T-helper 1 cell treated with Interleukin-12 subunit alpha and Interleukin-12 subunit beta and Interleukin-4 antibody, amounts not matched to agents 30 μg/mL and 1 μg/mL, for 36 hours (primary cell): ENCODE results near the gene FLT3LG.

Source experiments
- H3K27ac Mint-ChIP-seq: one replicate; pipeline ENCODE4 v1.8.0; 2021; ENCODE audit warnings: mild to moderate bottlenecking, mixed read lengths
- H3K27me3 Mint-ChIP-seq: one replicate; pipeline ENCODE4 v1.8.0; 2021; ENCODE audit warnings: low read depth, mixed read lengths
- H3K36me3 Mint-ChIP-seq: one replicate; pipeline ENCODE4 v1.8.0; 2021; ENCODE audit warnings: low read depth, mixed read lengths
- H3K4me1 Mint-ChIP-seq: one replicate; pipeline ENCODE4 v1.8.0; 2021; ENCODE audit warnings: low read depth, mixed read lengths
- H3K4me3 Mint-ChIP-seq: one replicate; pipeline ENCODE4 v1.8.0; 2021; ENCODE audit warnings: mild to moderate bottlenecking, moderate library complexity, mixed read lengths
- H3K9me3 Mint-ChIP-seq: one replicate; pipeline ENCODE4 v1.8.0; 2021; ENCODE audit warnings: mixed read lengths

The FLT3LG gene

GRCh38 chr19:49486232-49486631 lies 12.2 kb downstream of the FLT3LG start:
- Mint-ChIP-seq H3K4me1 (peaks cover 27% of the 10 kb centered on the region), H3K27ac (peak overlapping the region; percentile 74), H3K36me3 (peaks cover 59% of the 10 kb centered on the region), H3K4me3 (no peak overlapping the region), H3K9me3 (no peaks in the 10 kb centered on the region), H3K27me3 (peaks cover 4% of the 10 kb centered on the region)

GRCh38 chr19:49486710-49487276 lies 12.8 kb downstream of the FLT3LG start:
- Mint-ChIP-seq H3K27ac (peak overlapping the region; percentile 92), H3K4me3 (peak overlapping the region; percentile 95), H3K27me3 (peaks cover 4% of the 10 kb centered on the region), H3K4me1 (peaks cover 30% of the 10 kb centered on the region), H3K36me3 (peaks cover 62% of the 10 kb centered on the region), H3K9me3 (no peaks in the 10 kb centered on the region)

GRCh38 chr19:49487277-49488045 lies 13.4 kb downstream of the FLT3LG start, which contains the start of gene RPL13A:
RPL13A (plus strand) TSS chr19:49487608; CDS start chr19:49487630, 22 bp downstream.
- Mint-ChIP-seq H3K27me3 (peaks cover 4% of the 10 kb centered on the region), H3K27ac (peak within 1 kb of the TSS; percentile 92), H3K4me3 (peak within 1 kb of the TSS; percentile 95), H3K4me1 (peaks cover 32% of the 10 kb centered on the region), H3K9me3 (no peaks in the 10 kb centered on the region), H3K36me3 (peaks cover 65% of the 10 kb centered on the region)

GRCh38 chr19:49488046-49488862 lies 14.2 kb downstream of the FLT3LG start:
- H3K27me3 Mint-ChIP-seq, result peaks cover 4% of the 10 kb centered on the region
- H3K4me3 Mint-ChIP-seq, result peak overlapping the region; percentile 95
- peaks cover 70% of the 10 kb centered on the region for H3K36me3 Mint-ChIP-seq
- H3K9me3 Mint-ChIP-seq, result no peaks in the 10 kb centered on the region
- peaks cover 39% of the 10 kb centered on the region for H3K4me1 Mint-ChIP-seq
- peak overlapping the region; percentile 92 for H3K27ac Mint-ChIP-seq

GRCh38 chr19:49488863-49489537 lies 15.0 kb downstream of the FLT3LG start:
- peak overlapping the region; percentile 92 for H3K27ac Mint-ChIP-seq
- H3K4me1 Mint-ChIP-seq, result peaks cover 41% of the 10 kb centered on the region
- H3K4me3 Mint-ChIP-seq, result peak overlapping the region; percentile 95
- no peaks in the 10 kb centered on the region for H3K9me3 Mint-ChIP-seq
- H3K36me3 Mint-ChIP-seq, result peaks cover 71% of the 10 kb centered on the region
- peaks cover 4% of the 10 kb centered on the region for H3K27me3 Mint-ChIP-seq

GRCh38 chr19:49489601-49490167 lies 15.7 kb downstream of the FLT3LG start:
- Mint-ChIP-seq H3K4me3 (peak overlapping the region; percentile 95), H3K27ac (peak overlapping the region; percentile 92), H3K9me3 (no peaks in the 10 kb centered on the region), H3K4me1 (peaks cover 41% of the 10 kb centered on the region), H3K36me3 (peaks cover 71% of the 10 kb centered on the region), H3K27me3 (peaks cover 4% of the 10 kb centered on the region)

GRCh38 chr19:49490287-49491029 lies 16.4 kb downstream of the FLT3LG start:
- H3K4me3 Mint-ChIP-seq, result peak overlapping the region; percentile 95
- H3K36me3 Mint-ChIP-seq, result peaks cover 71% of the 10 kb centered on the region
- H3K27ac Mint-ChIP-seq, result peak overlapping the region; percentile 65
- H3K4me1 Mint-ChIP-seq, result peaks cover 43% of the 10 kb centered on the region
- no peaks in the 10 kb centered on the region for H3K9me3 Mint-ChIP-seq
- H3K27me3 Mint-ChIP-seq, result peaks cover 4% of the 10 kb centered on the region

- no peak overlapping the region for H3K27ac Mint-ChIP-seq
- H3K9me3 Mint-ChIP-seq, result no peaks in the 10 kb centered on the region
- peaks cover 40% of the 10 kb centered on the region for H3K4me1 Mint-ChIP-seq
- peaks cover 63% of the 10 kb centered on the region for H3K36me3 Mint-ChIP-seq
- H3K4me3 Mint-ChIP-seq, result peak overlapping the region; percentile 40
- H3K27me3 Mint-ChIP-seq, result peaks cover 4% of the 10 kb centered on the region
Observed at GRCh38 chr19:49491030-49491803, 17.2 kb downstream of the FLT3LG start.

GRCh38 chr19:49491804-49492572 lies 18.0 kb downstream of the FLT3LG start:
- H3K27me3 Mint-ChIP-seq, result peaks cover 4% of the 10 kb centered on the region
- peak overlapping the region; percentile 13 for H3K4me3 Mint-ChIP-seq
- peaks cover 40% of the 10 kb centered on the region for H3K4me1 Mint-ChIP-seq
- H3K27ac Mint-ChIP-seq, result peak overlapping the region; percentile 31
- peaks cover 67% of the 10 kb centered on the region for H3K36me3 Mint-ChIP-seq
- no peaks in the 10 kb centered on the region for H3K9me3 Mint-ChIP-seq

- Mint-ChIP-seq H3K9me3 (no peaks in the 10 kb centered on the region), H3K36me3 (peaks cover 66% of the 10 kb centered on the region), H3K27ac (peak overlapping the region; percentile 82), H3K4me1 (peaks cover 45% of the 10 kb centered on the region), H3K4me3 (peak overlapping the region; percentile 13), H3K27me3 (no peaks in the 10 kb centered on the region)
Observed at GRCh38 chr19:49492573-49493405, 18.8 kb downstream of the FLT3LG start.

GRCh38 chr19:49496574-49497008 lies 22.6 kb downstream of the FLT3LG start:
- peak overlapping the region; percentile 100 for H3K4me3 Mint-ChIP-seq
- H3K27me3 Mint-ChIP-seq, result no peaks in the 10 kb centered on the region
- H3K4me1 Mint-ChIP-seq, result peaks cover 50% of the 10 kb centered on the region
- peak overlapping the region; percentile 99 for H3K27ac Mint-ChIP-seq
- peaks cover 59% of the 10 kb centered on the region for H3K36me3 Mint-ChIP-seq
- H3K9me3 Mint-ChIP-seq, result no peaks in the 10 kb centered on the region
